ENCODE results near the gene RAB21.
"Not testable (repeated sequence)": the region's sequence is repeated elsewhere in the genome, so short reads cannot be mapped to it uniquely, and the experiment has no call there.

The RAB21 gene

GRCh38 chr12:71804505-71804904 is 49.8 kb downstream of the RAB21 start:
- DNase-seq = no peak

- no peak for DNase-seq
Measured at GRCh38 chr12:71810921-71811320, 56.3 kb downstream of the RAB21 start.

- DNase-seq = not testable (repeated sequence)
Measured at GRCh38 chr12:71815242-71815641, 60.6 kb downstream of the RAB21 start.

GRCh38 chr12:71822088-71822487 is 67.4 kb downstream of the RAB21 start:
- not testable (repeated sequence) for DNase-seq

- DNase-seq = no peak
Measured at GRCh38 chr12:71828813-71829212, 74.2 kb downstream of the RAB21 start.

GRCh38 chr12:71837356-71837755 is 82.7 kb downstream of the RAB21 start:
- DNase-seq = no peak

GRCh38 chr12:71838231-71838630 is 83.6 kb downstream of the RAB21 start:
- no peak for DNase-seq

GRCh38 chr12:71838676-71839075 is 84.0 kb downstream of the RAB21 start:
- no peak for DNase-seq

- DNase-seq = no peak
Measured at GRCh38 chr12:71840231-71840847, 85.7 kb downstream of the RAB21 start.

- no peak for DNase-seq
Measured at GRCh38 chr12:71846322-71846940, 91.8 kb downstream of the RAB21 start.

- DNase-seq = no peak
Measured at GRCh38 chr12:71848212-71848611, 93.5 kb downstream of the RAB21 start.

- DNase-seq = no peak
Measured at GRCh38 chr12:71849109-71849851, 94.6 kb downstream of the RAB21 start.

All from cortex of kidney (tissue), 1 donor.